Erythroblast (primary cell): Measurements from ENCODE around the gene ZBTB3.

Experiments used
- GATA1 ChIP-seq: IDR thresholded peaks from 2 replicates; pipeline ENCODE4 v1.6.1; 2011; ENCODE audit warnings: low read depth, mild to moderate bottlenecking, control low read depth, low read length, moderate library complexity
- POLR2A ChIP-seq: IDR thresholded peaks from 2 replicates; pipeline ENCODE4 v1.6.1; 2011; ENCODE audit warnings: mild to moderate bottlenecking, low read length

GRCh38 chr11:62721994-62722393 is 32.0 kb downstream of the ZBTB3 start:
- TF ChIP-seq POLR2A (no peak), GATA1 (no peak)
